ENCODE data around the gene LRRC38. TPM values are rescaled to one million over a fixed set of nuclear protein-coding genes. Genes with fewer than 3 reads are reported as not detected.

The LRRC38 gene
- total RNA-seq, 2 donors from 2014 or later = 0.46 to 0.51 TPM

- Histone ChIP-seq H3K27ac (ENCODE audit: low read depth, low read length) (no peak overlapping the region), H3K4me1 (ENCODE audit: control insufficient read depth, insufficient read depth, low read length) (no peaks in the 10 kb centered on the region), H3K27me3 (ENCODE audit: control insufficient read depth, insufficient read depth, low read length, poor library complexity, severe bottlenecking) (no peaks in the 10 kb centered on the region), H3K9ac (ENCODE audit: extremely low read depth, low read length, poor library complexity, severe bottlenecking) (no peak overlapping the region), H3K4me3 (ENCODE audit: low read length) (no peak overlapping the region), H3K9me3 (ENCODE audit: control insufficient read depth, low read length) (no peaks in the 10 kb centered on the region), H3K36me3 (ENCODE audit: control insufficient read depth, insufficient read depth, low read length) (no peaks in the 10 kb centered on the region)
- Mint-ChIP-seq H3K9me3 (peaks cover 10% of the 10 kb centered on the region), H3K4me3 (no peak overlapping the region), H3K27me3 (ENCODE audit: insufficient read depth) (peaks cover 6% of the 10 kb centered on the region), H3K27ac (no peak overlapping the region), H3K36me3 (ENCODE audit: low read depth) (no peaks in the 10 kb centered on the region), H3K4me1 (no peaks in the 10 kb centered on the region)
- no peak for DNase-seq
- no peak for TF ChIP-seq CTCF (conservative IDR thresholded peaks at IDR 0.05)
- WGBS, 2 experiments (ENCODE audit: insufficient coverage in 1 of 2, insufficient read length in 1 of 2) = 87 to 96% methylated on average over 3 to 6 of the region's 6 CpGs
Observed at GRCh38 chr1:13528320-13528719, 14.5 kb upstream of the LRRC38 start.

GRCh38 chr1:13523780-13524477, 10.1 kb upstream of the LRRC38 start:
- no peak overlapping the region for H3K27ac Mint-ChIP-seq
- TF ChIP-seq CTCF (conservative IDR thresholded peaks at IDR 0.05) = no peak
- no peaks in the 10 kb centered on the region for H3K4me1 Mint-ChIP-seq
- WGBS, 2 experiments (ENCODE audit: insufficient coverage in 1 of 2, insufficient read length in 1 of 2) = 68 to 78% methylated on average over 5 to 8 of the region's 8 CpGs
- no peaks in the 10 kb centered on the region for H3K36me3 ChIP-seq (ENCODE audit: control insufficient read depth, insufficient read depth, low read length)
- no peak overlapping the region for H3K27ac ChIP-seq (ENCODE audit: low read depth, low read length)
- no peak overlapping the region for H3K4me3 ChIP-seq (ENCODE audit: low read length)
- no peak overlapping the region for H3K4me3 Mint-ChIP-seq
- H3K4me1 ChIP-seq (ENCODE audit: control insufficient read depth, insufficient read depth, low read length) = no peaks in the 10 kb centered on the region
- peaks cover 14% of the 10 kb centered on the region for H3K9me3 Mint-ChIP-seq
- H3K27me3 Mint-ChIP-seq (ENCODE audit: insufficient read depth) = peaks cover 20% of the 10 kb centered on the region
- H3K27me3 ChIP-seq (ENCODE audit: control insufficient read depth, insufficient read depth, low read length, poor library complexity, severe bottlenecking) = peaks cover 12% of the 10 kb centered on the region
- H3K9me3 ChIP-seq (ENCODE audit: control insufficient read depth, low read length) = peaks cover 3% of the 10 kb centered on the region
- H3K36me3 Mint-ChIP-seq (ENCODE audit: low read depth) = no peaks in the 10 kb centered on the region
- peak; percentile 61 for DNase-seq
- no peak overlapping the region for H3K9ac ChIP-seq (ENCODE audit: extremely low read depth, low read length, poor library complexity, severe bottlenecking)

- DNase-seq = no peak
- Histone ChIP-seq H3K27ac (ENCODE audit: low read depth, low read length) (no peak overlapping the region), H3K4me3 (ENCODE audit: low read length) (no peak overlapping the region), H3K9me3 (ENCODE audit: control insufficient read depth, low read length) (peaks cover 6% of the 10 kb centered on the region), H3K9ac (ENCODE audit: extremely low read depth, low read length, poor library complexity, severe bottlenecking) (no peak overlapping the region), H3K27me3 (ENCODE audit: control insufficient read depth, insufficient read depth, low read length, poor library complexity, severe bottlenecking) (peaks cover 41% of the 10 kb centered on the region), H3K4me1 (ENCODE audit: control insufficient read depth, insufficient read depth, low read length) (no peaks in the 10 kb centered on the region), H3K36me3 (ENCODE audit: control insufficient read depth, insufficient read depth, low read length) (no peaks in the 10 kb centered on the region)
- H3K4me3 Mint-ChIP-seq = no peak overlapping the region
- WGBS, 2 experiments (ENCODE audit: insufficient coverage in 1 of 2, insufficient read length in 1 of 2) = 95% methylated on average over 10 to 12 of the region's 12 CpGs
- no peak overlapping the region for H3K27ac Mint-ChIP-seq
- H3K4me1 Mint-ChIP-seq = no peaks in the 10 kb centered on the region
- TF ChIP-seq CTCF (conservative IDR thresholded peaks at IDR 0.05) = no peak
- no peaks in the 10 kb centered on the region for H3K36me3 Mint-ChIP-seq (ENCODE audit: low read depth)
- peaks cover 8% of the 10 kb centered on the region for H3K9me3 Mint-ChIP-seq
- peaks cover 48% of the 10 kb centered on the region for H3K27me3 Mint-ChIP-seq (ENCODE audit: insufficient read depth)
Observed at GRCh38 chr1:13520985-13521384, 7.2 kb upstream of the LRRC38 start.
